PC-9 (cell line): ENCODE results near the gene MINDY4. TPM values are rescaled to one million over a fixed set of nuclear protein-coding genes. Genes with fewer than 3 reads are reported as not detected.

Experiments
- BruUV-seq: library from RNA; stranded (reverse); fragments of 400-500 nt; replicated peaks from 2 replicates; lab custom pipeline; 2021; lab: Mats Ljungman, UMichigan
- CTCF ChIA-PET: fragments of 300-600 bp; sonication (Branson Sonifier 250); formaldehyde crosslinking; loops from one replicate; lab custom pipeline; 2022; ENCODE audit warnings: antibody characterized with exemption; lab: Charles Lee
- POLR2A ChIA-PET: fragments of 300-600 bp; sonication (Branson Sonifier 250); formaldehyde crosslinking; loops from one replicate; lab custom pipeline; 2022; ENCODE audit warnings: antibody characterized with exemption; ENCODE audit not compliant: unreplicated experiment; lab: Charles Lee
- DNase-seq, 2 experiments: peaks; one replicate each; pipeline versions ENCODE4 v3.0.0 to v3.0.0-alpha.2; 2015 to 2022; ENCODE audit warnings: mixed read lengths in 1 of 2
- H2AFZ ChIP-seq: fragments of 200-600 bp; sonication (generic); 2 replicates; pipeline ENCODE4 v1.8.1; 2017; ENCODE audit warnings: antibody characterized with exemption
- H3F3A ChIP-seq: fragments of 200-600 bp; sonication (generic); 2 replicates; pipeline ENCODE4 v1.8.1; 2017; ENCODE audit warnings: antibody characterized with exemption, mild to moderate bottlenecking, low read depth; ENCODE audit not compliant: insufficient read depth
- H3K27ac ChIP-seq: fragments of 200-600 bp; sonication (generic); 2 replicates; pipeline ENCODE4 v1.6.1; 2016; ENCODE audit warnings: mixed run types
- H3K27me3 ChIP-seq: fragments of 200-600 bp; sonication (generic); 2 replicates; pipeline ENCODE4 v1.6.1; 2016; ENCODE audit warnings: low read depth, mixed run types; ENCODE audit not compliant: insufficient read depth
- H3K36me3 ChIP-seq: fragments of 200-600 bp; sonication (generic); 2 replicates; pipeline ENCODE4 v1.6.1; 2016; ENCODE audit warnings: low read depth, mixed run types
- H3K4me1 ChIP-seq: fragments of 200-600 bp; sonication (generic); replicated peaks from 2 replicates; pipeline ENCODE4 v1.6.1; 2016; ENCODE audit warnings: mixed run types; ENCODE audit not compliant: insufficient read depth
- H3K4me2 ChIP-seq: fragments of 200-600 bp; sonication (generic); 2 replicates; pipeline ENCODE4 v1.6.1; 2017; ENCODE audit warnings: mixed run types
- H3K4me3 ChIP-seq: fragments of 200-600 bp; sonication (generic); 2 replicates; pipeline ENCODE4 v1.6.1; 2016; ENCODE audit warnings: mixed run types
- H3K79me2 ChIP-seq: fragments of 200-600 bp; sonication (generic); 2 replicates; pipeline ENCODE4 v1.6.1; 2017; ENCODE audit warnings: low read depth, mixed run types
- H3K9me2 ChIP-seq: fragments of 200-600 bp; sonication (generic); 2 replicates; pipeline ENCODE4 v1.8.1; 2017; ENCODE audit warnings: mild to moderate bottlenecking; ENCODE audit not compliant: insufficient read depth
- H3K9me3 ChIP-seq: fragments of 200-600 bp; sonication (generic); 2 replicates; pipeline ENCODE4 v1.8.1; 2016; ENCODE audit warnings: low read depth; ENCODE audit not compliant: insufficient read depth
- H4K20me1 ChIP-seq: fragments of 200-600 bp; sonication (generic); 2 replicates; pipeline ENCODE4 v1.8.1; 2017; ENCODE audit not compliant: insufficient read depth
- CTCF ChIP-seq: fragments of 200-600 bp; sonication (generic); conservative IDR thresholded peaks from 2 replicates; pipeline ENCODE4 v1.6.1; 2017; ENCODE audit warnings: mixed run types, antibody characterized with exemption, mild to moderate bottlenecking, moderate library complexity
- EZH2 ChIP-seq: fragments of 200-600 bp; sonication (generic); IDR thresholded peaks from 2 replicates; pipeline ENCODE4 v1.8.0; 2017; ENCODE audit warnings: antibody characterized with exemption, low read depth
- intact Hi-C: fragments of 100-400 bp; cut with micrococcal nuclease; formaldehyde crosslinking; loops from one replicate; pipeline ENCODE4 v1.10.0; 2022; ENCODE audit not compliant: unreplicated experiment
- total RNA-seq: library from RNA; stranded (reverse); gene quantifications from 2 replicates; pipeline ENCODE4 v1.2.3, GENCODE V29; 2021

Gene MINDY4
- total RNA-seq, 1 experiment from 2014 or later = 14.8 TPM

GRCh38 chr7:30771880-30772425, 736 bp downstream of the MINDY4 start:
- Histone ChIP-seq H3K27me3 (no peaks in the 10 kb centered on the region), H3F3A (peaks cover 10% of the 10 kb centered on the region), H3K27ac (no peak overlapping the region), H3K4me3 (peak overlapping the region; percentile 91), H3K79me2 (peaks cover 10% of the 10 kb centered on the region), H3K36me3 (no peaks in the 10 kb centered on the region), H3K4me2 (peak overlapping the region; percentile 92), H2AFZ (peak overlapping the region; percentile 98), H3K9me2 (no peaks in the 10 kb centered on the region), H4K20me1 (no peaks in the 10 kb centered on the region), H3K9me3 (no peaks in the 10 kb centered on the region), H3K4me1 (peaks cover 25% of the 10 kb centered on the region)
- TSS peak; percentile 18 for BruUV-seq
- no peak for TF ChIP-seq CTCF
- TF ChIP-seq EZH2 = no peak
- intact Hi-C loops = no loop called here
- ChIA-PET POLR2A (no interaction called here), CTCF (no interaction called here)
- peak in 1 of 2 experiments; percentile 15 for DNase-seq

GRCh38 chr7:30772984-30773383, 1.8 kb downstream of the MINDY4 start:
- Histone ChIP-seq H3K27ac (no peak overlapping the region), H3K79me2 (peaks cover 10% of the 10 kb centered on the region), H3K4me1 (peaks cover 25% of the 10 kb centered on the region), H3K27me3 (no peaks in the 10 kb centered on the region), H2AFZ (no peak overlapping the region), H3K4me2 (peak overlapping the region; percentile 92), H3K9me2 (no peaks in the 10 kb centered on the region), H4K20me1 (no peaks in the 10 kb centered on the region), H3K4me3 (no peak overlapping the region), H3K9me3 (no peaks in the 10 kb centered on the region), H3K36me3 (no peaks in the 10 kb centered on the region), H3F3A (peaks cover 10% of the 10 kb centered on the region)
- no peak for DNase-seq
- TF ChIP-seq EZH2 (no peak), CTCF (no peak)
- BruUV-seq = no TSS peak
- ChIA-PET CTCF (interaction anchor here (0.6 kb wide), 1 partner anchor 165 kb away, joined by 3 read pairs; no protein-coding TSS in a partner anchor), POLR2A (no interaction called here)
- intact Hi-C loops = no loop called here

- Histone ChIP-seq H3K9me2 (no peaks in the 10 kb centered on the region), H3K4me1 (peaks cover 12% of the 10 kb centered on the region), H3K36me3 (no peaks in the 10 kb centered on the region), H3K27me3 (no peaks in the 10 kb centered on the region), H4K20me1 (no peaks in the 10 kb centered on the region), H3K4me3 (no peak overlapping the region), H3K4me2 (no peak overlapping the region), H3K9me3 (no peaks in the 10 kb centered on the region), H3F3A (peaks cover under 1% of the 10 kb centered on the region), H3K27ac (no peak overlapping the region), H2AFZ (no peak overlapping the region), H3K79me2 (peaks cover 10% of the 10 kb centered on the region)
- no TSS peak for BruUV-seq
- TF ChIP-seq CTCF = no peak
- TF ChIP-seq EZH2 = no peak
- intact Hi-C loops = no loop called here
- ChIA-PET CTCF (no interaction called here), POLR2A (no interaction called here)
- DNase-seq = no peak
Observed at GRCh38 chr7:30775992-30776391, 4.8 kb downstream of the MINDY4 start.
